Left lung (tissue), 10 donors: Measurements from ENCODE around the gene TXNDC17. TPM values are rescaled to one million over a fixed set of nuclear protein-coding genes. Genes with fewer than 3 reads are reported as not detected.

Source experiments
- ATAC-seq: fragments of 200-7000 bp; cut with Tn5 transposase; one replicate; pipeline ENCODE4 v1.9.1; 2020; ENCODE audit warnings: moderate library complexity
- DNase-seq, 4 donors: peaks; one replicate each; pipeline ENCODE4 v3.0.0-alpha.2; 2013 to 2020
- H3K27ac ChIP-seq, 2 donors: fragments of 200-600 bp; sonication (generic) in 1 of 2; one replicate each; pipeline versions ENCODE4 v1.5.0 to v1.8.0; 2020 to 2021
- H3K27me3 ChIP-seq, 2 donors: fragments of 200-600 bp; sonication (generic) in 1 of 2; one replicate each; pipeline versions ENCODE4 v1.5.0 to v1.8.0; 2020 to 2021
- H3K36me3 ChIP-seq, 2 donors: fragments of 200-600 bp; sonication (generic) in 1 of 2; one replicate each; pipeline versions ENCODE4 v1.5.0 to v1.8.0; 2020 to 2021
- H3K4me1 ChIP-seq, 2 donors: fragments of 200-600 bp; one replicate each; pipeline ENCODE4 v1.8.0; 2021
- H3K4me3 ChIP-seq, 2 donors: fragments of 200-600 bp; sonication (generic) in 1 of 2; one replicate each; pipeline versions ENCODE4 v1.5.0 to v1.8.0; 2020 to 2021; ENCODE audit warnings: mild to moderate bottlenecking in 1 of 2
- H3K9me3 ChIP-seq, 2 donors: fragments of 200-600 bp; sonication (generic) in 1 of 2; one replicate each; pipeline versions ENCODE4 v1.5.0 to v1.8.0; 2020 to 2021
- CTCF ChIP-seq, 2 donors: fragments of 200-600 bp; sonication (generic) in 1 of 2; IDR thresholded peaks; one replicate each; pipeline versions ENCODE4 v1.5.0 to v1.8.0; 2021; ENCODE audit warnings: antibody characterized with exemption in 2 of 2
- intact Hi-C, 2 donors: fragments of 100-400 bp; cut with DNase I; formaldehyde crosslinking; loops; one replicate each; pipeline versions ENCODE4 v1.11.2 to v1.14.2; 2022
- polyA plus RNA-seq, 6 donors: library from polyadenylated mRNA; unstranded; fragments of 120-200 nt; gene quantifications; one replicate each; pipeline ENCODE4 v1.2.1, GENCODE V29; 2013; ENCODE audit not compliant: insufficient read length in 6 of 6
- total RNA-seq, 2 donors: library from RNA; stranded (reverse); fragmentation: NEBNext Ultra II Directional; extraction: Animal tissue kit (Norgen Biotek cat#: 25700); gene quantifications; one replicate each; pipeline ENCODE4 v1.2.1, GENCODE V29; 2021
- donor health status: DM: no; HTN: yes; CAD: no.
- donor health status: DM: no; HTN: no; CAD: no.

The TXNDC17 gene
- total and polyA plus RNA-seq, 8 donors, result 78.9 to 102 (median 91.2) TPM

- H3K27ac ChIP-seq, result no peak overlapping the region
- peaks cover 0 to 29% of the 10 kb centered on the region in 2 donors for H3K27me3 ChIP-seq
- no peaks in the 10 kb centered on the region for H3K4me1 ChIP-seq
- H3K36me3 ChIP-seq, result no peaks in the 10 kb centered on the region
- no peaks in the 10 kb centered on the region for H3K9me3 ChIP-seq
- DNase-seq (no peak), ATAC-seq (no peak)
- intact Hi-C loops, result no loop called here
- H3K4me3 ChIP-seq, result no peak overlapping the region
- TF ChIP-seq CTCF (IDR thresholded peaks at IDR 0.05), result no peak
These were observed 26.7 kb downstream of the TXNDC17 start for GRCh38 chr17:6667516-6667915.

- Histone ChIP-seq H3K4me3 (no peak overlapping the region), H3K36me3 (no peaks in the 10 kb centered on the region), H3K27ac (no peak overlapping the region), H3K9me3 (no peaks in the 10 kb centered on the region), H3K27me3 (peaks cover 0 to 22% of the 10 kb centered on the region in 2 donors), H3K4me1 (no peaks in the 10 kb centered on the region)
- DNase-seq, result no peak
- no peak for ATAC-seq
- TF ChIP-seq CTCF (IDR thresholded peaks at IDR 0.05), result no peak
- intact Hi-C loops, result no loop called here
These were observed 27.4 kb downstream of the TXNDC17 start for GRCh38 chr17:6668219-6668618.

GRCh38 chr17:6668727-6669425 lies 28.0 kb downstream of the TXNDC17 start:
- TF ChIP-seq CTCF (IDR thresholded peaks at IDR 0.05), result no peak
- no peaks in the 10 kb centered on the region for H3K9me3 ChIP-seq
- H3K4me1 ChIP-seq, result no peaks in the 10 kb centered on the region
- H3K4me3 ChIP-seq, result no peak overlapping the region
- DNase-seq (no peak), ATAC-seq (no peak)
- peaks cover 0 to 22% of the 10 kb centered on the region in 2 donors for H3K27me3 ChIP-seq
- H3K36me3 ChIP-seq, result no peaks in the 10 kb centered on the region
- no peak overlapping the region for H3K27ac ChIP-seq
- intact Hi-C loops, result no loop called here

- Histone ChIP-seq H3K36me3 (no peaks in the 10 kb centered on the region), H3K4me1 (no peaks in the 10 kb centered on the region), H3K27me3 (peaks cover 0 to 22% of the 10 kb centered on the region in 2 donors), H3K4me3 (no peak overlapping the region), H3K9me3 (no peaks in the 10 kb centered on the region), H3K27ac (no peak overlapping the region)
- intact Hi-C loops, result no loop called here
- TF ChIP-seq CTCF (IDR thresholded peaks at IDR 0.05), result no peak
- ATAC-seq (no peak), DNase-seq (no peak)
These were observed 28.8 kb downstream of the TXNDC17 start for GRCh38 chr17:6669479-6670212.

GRCh38 chr17:6670571-6670970 lies 29.7 kb downstream of the TXNDC17 start:
- Histone ChIP-seq H3K27ac (no peak overlapping the region), H3K9me3 (no peaks in the 10 kb centered on the region), H3K4me3 (no peak overlapping the region), H3K27me3 (peaks cover 0 to 19% of the 10 kb centered on the region in 2 donors), H3K36me3 (no peaks in the 10 kb centered on the region), H3K4me1 (no peaks in the 10 kb centered on the region)
- intact Hi-C loops, result no loop called here
- ATAC-seq, result no peak
- no peak for TF ChIP-seq CTCF (IDR thresholded peaks at IDR 0.05)
- DNase-seq, result no peak
